Vagina (tissue), 2 donors: ENCODE data around the gene PCNX1.

Experiments used
- CTCF ChIP-seq, 3 experiments: fragments of 450-650 bp in 2 of 3; fragments of 200-600 bp in 1 of 3; sonication (generic) in 1 of 3; IDR thresholded peaks; one replicate each; pipeline ENCODE4 v1.5.1; 2017 to 2019; ENCODE audit warnings: antibody characterized with exemption in 3 of 3, mild to moderate bottlenecking in 2 of 3, moderate library complexity in 2 of 3
- POLR2A ChIP-seq, 2 donors: fragments of 450-650 bp; IDR thresholded peaks; one replicate each; pipeline ENCODE4 v1.6.1; 2017; ENCODE audit warnings: antibody characterized with exemption in 2 of 2, mild to moderate bottlenecking in 2 of 2, moderate library complexity in 2 of 2
- POLR2AphosphoS5 ChIP-seq, 2 donors: sonication (generic); formaldehyde crosslinking; IDR thresholded peaks; one replicate each; pipeline ENCODE4 v1.9.0; 2017; ENCODE audit warnings: antibody characterized with exemption in 2 of 2, mild to moderate bottlenecking in 2 of 2, low read depth in 1 of 2; ENCODE audit not compliant: insufficient read depth in 1 of 2

GRCh38 chr14:71133296-71133695 is 226.0 kb downstream of the PCNX1 start:
- TF ChIP-seq CTCF (IDR thresholded peaks at IDR 0.05) (no peak), POLR2AphosphoS5 (IDR thresholded peaks at IDR 0.05; ENCODE audit: insufficient read depth in 1 of 2, low read depth in 1 of 2) (no peak), POLR2A (IDR thresholded peaks at IDR 0.05) (no peak)
